ENCODE data around the gene CHMP1B.

Gene CHMP1B

GRCh38 chr18:11823545-11823944 lies 27.7 kb upstream of the CHMP1B start:
- no peak for ATAC-seq
- Mint-ChIP-seq H3K4me1 (no peaks in the 10 kb centered on the region), H3K27ac (no peak overlapping the region), H3K36me3 (no peaks in the 10 kb centered on the region), H3K9me3 (no peaks in the 10 kb centered on the region), H3K4me3 (no peak overlapping the region)
- DNase-seq (ENCODE audit: low spot score in 2 of 2) = no peak

GRCh38 chr18:11826836-11827235 lies 24.4 kb upstream of the CHMP1B start:
- Mint-ChIP-seq H3K36me3 (no peaks in the 10 kb centered on the region), H3K9me3 (no peaks in the 10 kb centered on the region), H3K4me1 (no peaks in the 10 kb centered on the region), H3K27ac (no peak overlapping the region), H3K4me3 (no peak overlapping the region)
- DNase-seq (ENCODE audit: low spot score in 2 of 2) (no peak), ATAC-seq (no peak)

- no peaks in the 10 kb centered on the region for H3K36me3 Mint-ChIP-seq
- no peak overlapping the region for H3K4me3 Mint-ChIP-seq
- no peak for DNase-seq (ENCODE audit: low spot score in 2 of 2)
- no peaks in the 10 kb centered on the region for H3K4me1 Mint-ChIP-seq
- no peak overlapping the region for H3K27ac Mint-ChIP-seq
- H3K9me3 Mint-ChIP-seq = no peaks in the 10 kb centered on the region
- peak; percentile 76 for ATAC-seq
Observed at GRCh38 chr18:11828786-11829432, 22.3 kb upstream of the CHMP1B start.

GRCh38 chr18:11830585-11830984 lies 20.6 kb upstream of the CHMP1B start:
- Mint-ChIP-seq H3K9me3 (no peaks in the 10 kb centered on the region), H3K27ac (no peak overlapping the region), H3K36me3 (no peaks in the 10 kb centered on the region), H3K4me1 (no peaks in the 10 kb centered on the region), H3K4me3 (no peak overlapping the region)
- DNase-seq (ENCODE audit: low spot score in 2 of 2) (no peak), ATAC-seq (no peak)

GRCh38 chr18:11831921-11832320 lies 19.3 kb upstream of the CHMP1B start:
- H3K27ac Mint-ChIP-seq = no peak overlapping the region
- ATAC-seq = no peak

GRCh38 chr18:11834772-11835171 lies 16.4 kb upstream of the CHMP1B start:
- H3K36me3 Mint-ChIP-seq = no peaks in the 10 kb centered on the region
- H3K27ac Mint-ChIP-seq = no peak overlapping the region
- ATAC-seq = no peak
- H3K9me3 Mint-ChIP-seq = no peaks in the 10 kb centered on the region
- no peak overlapping the region for H3K4me3 Mint-ChIP-seq
- no peaks in the 10 kb centered on the region for H3K4me1 Mint-ChIP-seq
- no peak for DNase-seq (ENCODE audit: low spot score in 2 of 2)

More at GRCh38 chr18:11831921-11832320, 19.3 kb upstream of the CHMP1B start:
- no peaks in the 10 kb centered on the region for H3K9me3 Mint-ChIP-seq
- no peaks in the 10 kb centered on the region for H3K4me1 Mint-ChIP-seq
- no peak for DNase-seq (ENCODE audit: low spot score in 2 of 2)
- no peak overlapping the region for H3K4me3 Mint-ChIP-seq
- no peaks in the 10 kb centered on the region for H3K36me3 Mint-ChIP-seq

- H3K4me3 Mint-ChIP-seq = no peak overlapping the region
- DNase-seq (ENCODE audit: low spot score in 2 of 2) (no peak), ATAC-seq (no peak)
- no peak overlapping the region for H3K27ac Mint-ChIP-seq
- no peaks in the 10 kb centered on the region for H3K36me3 Mint-ChIP-seq
- H3K4me1 Mint-ChIP-seq = no peaks in the 10 kb centered on the region
- no peaks in the 10 kb centered on the region for H3K9me3 Mint-ChIP-seq
Observed at GRCh38 chr18:11839556-11839955, 11.7 kb upstream of the CHMP1B start.

- Mint-ChIP-seq H3K36me3 (no peaks in the 10 kb centered on the region), H3K9me3 (no peaks in the 10 kb centered on the region), H3K4me3 (no peak overlapping the region), H3K4me1 (no peaks in the 10 kb centered on the region), H3K27ac (no peak overlapping the region)
- ATAC-seq (no peak), DNase-seq (ENCODE audit: low spot score in 2 of 2) (no peak)
Observed at GRCh38 chr18:11840493-11840892, 10.7 kb upstream of the CHMP1B start.

- H3K36me3 Mint-ChIP-seq = no peaks in the 10 kb centered on the region
- no peak overlapping the region for H3K27ac Mint-ChIP-seq
- DNase-seq (ENCODE audit: low spot score in 2 of 2) = no peak
- H3K4me1 Mint-ChIP-seq = no peaks in the 10 kb centered on the region
- ATAC-seq = no peak
- H3K9me3 Mint-ChIP-seq = no peaks in the 10 kb centered on the region
- no peak overlapping the region for H3K4me3 Mint-ChIP-seq
Observed at GRCh38 chr18:11842562-11842961, 8.7 kb upstream of the CHMP1B start.

- DNase-seq (ENCODE audit: low spot score in 2 of 2) (no peak), ATAC-seq (no peak)
- Mint-ChIP-seq H3K36me3 (no peaks in the 10 kb centered on the region), H3K4me1 (peaks cover 3% of the 10 kb centered on the region), H3K27ac (no peak overlapping the region), H3K4me3 (no peak overlapping the region), H3K9me3 (no peaks in the 10 kb centered on the region)
Observed at GRCh38 chr18:11844436-11844835, 6.8 kb upstream of the CHMP1B start.

- ATAC-seq (no peak), DNase-seq (ENCODE audit: low spot score in 2 of 2) (no peak)
- Mint-ChIP-seq H3K4me3 (no peak overlapping the region), H3K9me3 (no peaks in the 10 kb centered on the region), H3K4me1 (peaks cover 16% of the 10 kb centered on the region), H3K27ac (no peak overlapping the region), H3K36me3 (peaks cover 3% of the 10 kb centered on the region)
Observed at GRCh38 chr18:11845654-11846053, 5.6 kb upstream of the CHMP1B start.

- H3K36me3 Mint-ChIP-seq = peaks cover 25% of the 10 kb centered on the region
- ATAC-seq (no peak), DNase-seq (ENCODE audit: low spot score in 2 of 2) (no peak)
- H3K27ac Mint-ChIP-seq = no peak overlapping the region
- H3K4me3 Mint-ChIP-seq = no peak overlapping the region
- peaks cover 24% of the 10 kb centered on the region for H3K4me1 Mint-ChIP-seq
- H3K9me3 Mint-ChIP-seq = no peaks in the 10 kb centered on the region
Observed at GRCh38 chr18:11847811-11848210, 3.4 kb upstream of the CHMP1B start.

- Mint-ChIP-seq H3K36me3 (peaks cover 34% of the 10 kb centered on the region), H3K9me3 (no peaks in the 10 kb centered on the region), H3K27ac (peak overlapping the region; percentile 70), H3K4me1 (peaks cover 24% of the 10 kb centered on the region), H3K4me3 (peak overlapping the region; percentile 98)
- ATAC-seq (no peak), DNase-seq (ENCODE audit: low spot score in 2 of 2) (no peak)
Observed at GRCh38 chr18:11849279-11849678, 1.9 kb upstream of the CHMP1B start.

- Mint-ChIP-seq H3K4me1 (peaks cover 24% of the 10 kb centered on the region), H3K36me3 (peaks cover 42% of the 10 kb centered on the region), H3K27ac (peak overlapping the region; percentile 99), H3K9me3 (no peaks in the 10 kb centered on the region), H3K4me3 (peak overlapping the region; percentile 98)
- peak in 1 of 2 donors; percentile 65 for DNase-seq (ENCODE audit: low spot score in 2 of 2)
- ATAC-seq = no peak
Observed at GRCh38 chr18:11849841-11850634, 1.2 kb upstream of the CHMP1B start.

- DNase-seq (ENCODE audit: low spot score in 2 of 2) = no peak
- Mint-ChIP-seq H3K9me3 (no peaks in the 10 kb centered on the region), H3K27ac (peak overlapping the region; percentile 99), H3K4me3 (peak overlapping the region; percentile 98), H3K4me1 (peaks cover 24% of the 10 kb centered on the region), H3K36me3 (peaks cover 45% of the 10 kb centered on the region)
- peak; percentile 57 for ATAC-seq
Observed at GRCh38 chr18:11850821-11851145, 430 bp upstream of the CHMP1B start.

GRCh38 chr18:11851806-11852337 lies 659 bp downstream of the CHMP1B start:
- Mint-ChIP-seq H3K4me3 (peak overlapping the region; percentile 98), H3K9me3 (no peaks in the 10 kb centered on the region), H3K4me1 (peaks cover 24% of the 10 kb centered on the region), H3K36me3 (peaks cover 45% of the 10 kb centered on the region), H3K27ac (peak overlapping the region; percentile 99)
- DNase-seq (ENCODE audit: low spot score in 2 of 2) (peak; percentile 33 to 71), ATAC-seq (peak; percentile 61)
